ENCODE measurements around the gene RAB11FIP5.

GRCh38 chr2:73088211-73088610 lies 24.5 kb downstream of the RAB11FIP5 start:
- TF ChIP-seq BRCA1 (IDR thresholded peaks at IDR 0.05) (no peak), BRCA1 (CRISPR knock-in tag; IDR thresholded peaks at IDR 0.05) (no peak), EP300 (IDR thresholded peaks at IDR 0.05; ENCODE audit: low read length) (no peak), PTBP1 (IDR thresholded peaks at IDR 0.05; ENCODE audit: low read depth, low read length) (no peak), SNAPC5 (CRISPR knock-in tag; IDR thresholded peaks at IDR 0.05) (no peak), ZNF146 (CRISPR knock-in tag; IDR thresholded peaks at IDR 0.05; ENCODE audit: unreplicated experiment) (no peak), ZNF239 (CRISPR knock-in tag; IDR thresholded peaks at IDR 0.05) (no peak)
- TF ChIP-seq, protein P1, sequence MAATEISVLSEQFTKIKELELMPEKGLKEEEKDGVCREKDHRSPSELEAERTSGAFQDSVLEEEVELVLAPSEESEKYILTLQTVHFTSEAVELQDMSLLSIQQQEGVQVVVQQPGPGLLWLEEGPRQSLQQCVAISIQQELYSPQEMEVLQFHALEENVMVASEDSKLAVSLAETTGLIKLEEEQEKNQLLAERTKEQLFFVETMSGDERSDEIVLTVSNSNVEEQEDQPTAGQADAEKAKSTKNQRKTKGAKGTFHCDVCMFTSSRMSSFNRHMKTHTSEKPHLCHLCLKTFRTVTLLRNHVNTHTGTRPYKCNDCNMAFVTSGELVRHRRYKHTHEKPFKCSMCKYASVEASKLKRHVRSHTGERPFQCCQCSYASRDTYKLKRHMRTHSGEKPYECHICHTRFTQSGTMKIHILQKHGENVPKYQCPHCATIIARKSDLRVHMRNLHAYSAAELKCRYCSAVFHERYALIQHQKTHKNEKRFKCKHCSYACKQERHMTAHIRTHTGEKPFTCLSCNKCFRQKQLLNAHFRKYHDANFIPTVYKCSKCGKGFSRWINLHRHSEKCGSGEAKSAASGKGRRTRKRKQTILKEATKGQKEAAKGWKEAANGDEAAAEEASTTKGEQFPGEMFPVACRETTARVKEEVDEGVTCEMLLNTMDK (IDR thresholded peaks at IDR 0.05; ENCODE audit: borderline replicate concordance, insufficient read depth, low read depth, low read length, poor library complexity, severe bottlenecking) = no peak
- TF ChIP-seq, protein P2, sequence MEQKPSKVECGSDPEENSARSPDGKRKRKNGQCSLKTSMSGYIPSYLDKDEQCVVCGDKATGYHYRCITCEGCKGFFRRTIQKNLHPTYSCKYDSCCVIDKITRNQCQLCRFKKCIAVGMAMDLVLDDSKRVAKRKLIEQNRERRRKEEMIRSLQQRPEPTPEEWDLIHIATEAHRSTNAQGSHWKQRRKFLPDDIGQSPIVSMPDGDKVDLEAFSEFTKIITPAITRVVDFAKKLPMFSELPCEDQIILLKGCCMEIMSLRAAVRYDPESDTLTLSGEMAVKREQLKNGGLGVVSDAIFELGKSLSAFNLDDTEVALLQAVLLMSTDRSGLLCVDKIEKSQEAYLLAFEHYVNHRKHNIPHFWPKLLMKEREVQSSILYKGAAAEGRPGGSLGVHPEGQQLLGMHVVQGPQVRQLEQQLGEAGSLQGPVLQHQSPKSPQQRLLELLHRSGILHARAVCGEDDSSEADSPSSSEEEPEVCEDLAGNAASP (IDR thresholded peaks at IDR 0.05) = no peak
